Vagina (tissue), 2 donors: ENCODE results near the gene SP8.

Experiments used
- CTCF ChIP-seq, 3 experiments: fragments of 450-650 bp in 2 of 3; fragments of 200-600 bp in 1 of 3; sonication (generic) in 1 of 3; IDR thresholded peaks; one replicate each; pipeline ENCODE4 v1.5.1; 2017 to 2019; ENCODE audit warnings: antibody characterized with exemption in 3 of 3, mild to moderate bottlenecking in 2 of 3, moderate library complexity in 2 of 3
- POLR2A ChIP-seq, 2 donors: fragments of 450-650 bp; IDR thresholded peaks; one replicate each; pipeline ENCODE4 v1.6.1; 2017; ENCODE audit warnings: antibody characterized with exemption in 2 of 2, mild to moderate bottlenecking in 2 of 2, moderate library complexity in 2 of 2
- POLR2AphosphoS5 ChIP-seq, 2 donors: sonication (generic); formaldehyde crosslinking; IDR thresholded peaks; one replicate each; pipeline ENCODE4 v1.9.0; 2017; ENCODE audit warnings: antibody characterized with exemption in 2 of 2, mild to moderate bottlenecking in 2 of 2, low read depth in 1 of 2; ENCODE audit not compliant: insufficient read depth in 1 of 2

- no peak for TF ChIP-seq CTCF (IDR thresholded peaks at IDR 0.05)
- no peak for TF ChIP-seq POLR2A (IDR thresholded peaks at IDR 0.05)
- no peak for TF ChIP-seq POLR2AphosphoS5 (IDR thresholded peaks at IDR 0.05; ENCODE audit: insufficient read depth in 1 of 2, low read depth in 1 of 2)
Measured at GRCh38 chr7:20786779-20787659, at the start of gene SP8.
